HepG2 (cell line): Measurements from ENCODE around the gene SRF. TPM values are rescaled to one million over a fixed set of nuclear protein-coding genes. Genes with fewer than 3 reads are reported as not detected.

Experiments used
- ARNT2 ChIP-seq: sonication (generic); formaldehyde crosslinking; IDR thresholded peaks from 2 replicates; pipeline ENCODE4 v1.8.0; 2022; ENCODE audit warnings: mild to moderate bottlenecking, low read depth, missing genetic modification reagents, moderate library complexity
- CCDC6 ChIP-seq: sonication (generic); formaldehyde crosslinking; IDR thresholded peaks from 2 replicates; pipeline ENCODE4 v1.8.1; 2022; ENCODE audit warnings: mild to moderate bottlenecking, missing genetic modification reagents, moderate library complexity
- ELF3 ChIP-seq: IDR thresholded peaks from 2 replicates; pipeline ENCODE4 v1.6.1; 2016; ENCODE audit warnings: missing genetic modification reagents, missing compliant biosample characterization
- FOXJ3 ChIP-seq: sonication (generic); formaldehyde crosslinking; IDR thresholded peaks from 2 replicates; pipeline ENCODE4 v1.4.0; 2020; ENCODE audit warnings: missing genetic modification reagents, mild to moderate bottlenecking, borderline replicate concordance
- GTF2F1 ChIP-seq: fragments of 150-350 bp; IDR thresholded peaks from 2 replicates; pipeline ENCODE4 v1.6.1; 2014; ENCODE audit warnings: low read length
- HOXD1 ChIP-seq: sonication (generic); formaldehyde crosslinking; IDR thresholded peaks from 2 replicates; pipeline ENCODE4 v1.5.0; 2020; ENCODE audit warnings: missing genetic modification reagents
- PLSCR1 ChIP-seq: sonication (generic); formaldehyde crosslinking; IDR thresholded peaks from 2 replicates; pipeline ENCODE4 v1.5.0; 2020; ENCODE audit warnings: missing genetic modification reagents, mild to moderate bottlenecking, borderline replicate concordance
- RFX3 ChIP-seq: IDR thresholded peaks from 2 replicates; pipeline ENCODE4 v1.6.1; 2016; ENCODE audit warnings: missing biosample characterization, missing genetic modification reagents
- SSRP1 ChIP-seq: IDR thresholded peaks from 2 replicates; pipeline ENCODE4 v1.6.1; 2016; ENCODE audit warnings: control low read depth
- TFAP4 ChIP-seq: sonication (generic); IDR thresholded peaks from 2 replicates; pipeline ENCODE4 v1.6.1; 2016; ENCODE audit warnings: low read depth, borderline replicate concordance
- ZFP1 ChIP-seq: IDR thresholded peaks from 2 replicates; pipeline ENCODE4 v1.6.1; 2016
- ZNF275 ChIP-seq: sonication (generic); formaldehyde crosslinking; IDR thresholded peaks from 2 replicates; pipeline ENCODE4 v1.8.0; 2022; ENCODE audit warnings: missing genetic modification reagents, mild to moderate bottlenecking, inconsistent platforms, borderline replicate concordance
- ZNF282 ChIP-seq: fragments of 450-650 bp; IDR thresholded peaks from 2 replicates; pipeline ENCODE4 v1.6.1; 2018; ENCODE audit not compliant: partially characterized antibody
- ZNF563 ChIP-seq: sonication (generic); formaldehyde crosslinking; IDR thresholded peaks from 2 replicates; pipeline ENCODE4 v1.8.0; 2022; ENCODE audit warnings: mild to moderate bottlenecking, moderate library complexity, missing genetic modification reagents
- ZNF607 ChIP-seq: sonication (generic); formaldehyde crosslinking; IDR thresholded peaks from 2 replicates; pipeline ENCODE4 v1.5.1; 2020; ENCODE audit warnings: missing genetic modification reagents, mild to moderate bottlenecking, borderline replicate concordance
- ZNF75D ChIP-seq: sonication (generic); formaldehyde crosslinking; IDR thresholded peaks from 2 replicates; pipeline ENCODE4 v1.8.1; 2023; ENCODE audit warnings: missing genetic modification reagents, mild to moderate bottlenecking, borderline replicate concordance
- ZXDC ChIP-seq: sonication (generic); formaldehyde crosslinking; IDR thresholded peaks from 2 replicates; pipeline ENCODE4 v1.5.0; 2020; ENCODE audit warnings: mild to moderate bottlenecking, missing genetic modification reagents
- polyA plus RNA-seq, 8 experiments: library from polyadenylated mRNA; depleted of rRNA in 3 of 8; stranded (reverse) in 7 of 8; unstranded in 1 of 8; fragments of >200 nt; fragmentation: Illumina TruSeq in 4 of 8; extraction: Trizol in 4 of 8; gene quantifications; 2 replicates each; pipeline versions ENCODE4 v1.2.1 to v1.2.3, GENCODE V29; 2011 to 2016; ENCODE audit warnings: low read depth in 4 of 8, missing spikeins in 1 of 8, mixed read lengths in 1 of 8; ENCODE audit not compliant: insufficient read depth in 1 of 8
- total RNA-seq, 5 experiments: library from RNA; depleted of rRNA; stranded (reverse); fragments of >200 nt; fragmentation: Illumina TruSeq; extraction: Trizol; gene quantifications; 2 replicates each; pipeline ENCODE4 v1.2.3, GENCODE V29; 2016; ENCODE audit warnings: low read depth in 1 of 5
- TF ChIP-seq, protein P1 (sequence below): IDR thresholded peaks from 2 replicates; pipeline ENCODE4 v1.6.1; 2016

Gene SRF
- total and polyA plus RNA-seq, 2 of the 13 experiments (the other 11 are each of a cell fraction or from before 2014, with no cell fraction given) = 25.5 to 44.1 TPM

DNA sequence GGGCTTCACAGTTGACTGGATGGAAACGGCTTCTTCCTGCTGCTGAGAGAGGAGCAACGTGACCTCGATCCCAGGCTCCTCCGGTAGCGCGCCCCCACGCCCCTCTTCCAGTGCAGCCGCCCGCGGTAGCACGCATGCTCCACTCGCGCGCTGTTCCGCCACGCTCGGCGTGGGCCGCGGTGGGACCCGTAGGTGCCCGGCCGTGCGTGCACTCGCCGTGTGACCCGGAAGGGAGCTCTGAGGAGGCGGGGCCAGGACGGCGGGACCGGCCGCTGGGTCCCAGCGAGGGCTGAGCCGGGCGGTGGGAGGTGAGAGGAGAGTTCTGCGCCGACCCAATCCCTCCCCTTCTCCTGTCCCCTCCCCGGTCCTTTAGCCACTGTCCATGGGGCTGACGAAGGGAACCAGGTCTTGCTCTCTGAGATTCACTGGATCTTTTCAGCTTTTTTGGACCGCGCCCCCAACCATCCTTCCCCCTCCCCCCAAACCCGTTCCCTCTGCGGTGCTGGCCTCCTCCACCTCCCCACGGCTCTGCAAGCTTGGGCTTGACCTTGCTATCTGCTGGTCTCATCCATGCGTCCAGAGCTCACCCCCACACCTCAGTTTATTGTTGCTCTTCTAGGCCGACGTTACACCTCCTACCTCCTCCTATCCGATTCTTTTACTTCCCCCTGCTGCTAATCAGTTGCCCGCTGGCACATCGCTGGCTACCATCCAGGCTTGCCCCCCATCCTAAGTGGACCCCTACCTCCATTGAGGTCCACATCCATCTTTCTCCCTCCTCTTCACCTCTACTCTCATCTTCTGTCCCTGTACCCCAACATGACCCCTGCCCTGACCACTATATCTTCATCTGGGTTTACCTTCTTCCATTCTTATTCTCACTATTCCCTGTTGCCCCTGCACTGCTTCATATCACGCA, 11.1 kb downstream of the SRF start, which contains the start of gene CUL9 (continued):
- peak; percentile 99 for TF ChIP-seq ZNF275 (CRISPR knock-in tag)
- TF ChIP-seq ZFP1 = 0 out of 2 replicates have a peak, but pooled peaks have one; percentile 71
- peak; percentile 90; the same call in 1 of the 2 replicates for TF ChIP-seq ELF3 (CRISPR knock-in tag)
- TF ChIP-seq CCDC6 (CRISPR knock-in tag) = no peak; the same call in 1 of the 2 replicates
- no peak for TF ChIP-seq FOXJ3 (CRISPR knock-in tag)
- no peak for TF ChIP-seq ZNF75D (CRISPR knock-in tag)
- no peak; the same call in 1 of the 2 replicates for TF ChIP-seq TFAP4
- TF ChIP-seq, protein P1, sequence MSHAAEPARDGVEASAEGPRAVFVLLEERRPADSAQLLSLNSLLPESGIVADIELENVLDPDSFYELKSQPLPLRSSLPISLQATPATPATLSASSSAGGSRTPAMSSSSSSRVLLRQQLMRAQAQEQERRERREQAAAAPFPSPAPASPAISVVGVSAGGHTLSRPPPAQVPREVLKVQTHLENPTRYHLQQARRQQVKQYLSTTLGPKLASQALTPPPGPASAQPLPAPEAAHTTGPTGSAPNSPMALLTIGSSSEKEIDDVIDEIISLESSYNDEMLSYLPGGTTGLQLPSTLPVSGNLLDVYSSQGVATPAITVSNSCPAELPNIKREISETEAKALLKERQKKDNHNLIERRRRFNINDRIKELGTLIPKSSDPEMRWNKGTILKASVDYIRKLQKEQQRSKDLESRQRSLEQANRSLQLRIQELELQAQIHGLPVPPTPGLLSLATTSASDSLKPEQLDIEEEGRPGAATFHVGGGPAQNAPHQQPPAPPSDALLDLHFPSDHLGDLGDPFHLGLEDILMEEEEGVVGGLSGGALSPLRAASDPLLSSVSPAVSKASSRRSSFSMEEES (CRISPR knock-in tag) = peak; percentile 94
- TF ChIP-seq RFX3 (CRISPR knock-in tag) = no peak; the same call in 1 of the 2 replicates
- peak; percentile 94 for TF ChIP-seq ARNT2 (CRISPR knock-in tag)
- TF ChIP-seq ZNF282 = no peak
- no peak for TF ChIP-seq ZNF563 (CRISPR knock-in tag)
- TF ChIP-seq GTF2F1 = no peak
- TF ChIP-seq SSRP1 (CRISPR knock-in tag) = no peak
- TF ChIP-seq PLSCR1 (CRISPR knock-in tag) = no peak
- TF ChIP-seq ZNF607 (CRISPR knock-in tag) = peak; percentile 82
- peak; percentile 68; the same call in 1 of the 2 replicates for TF ChIP-seq HOXD1
- peak; percentile 94 for TF ChIP-seq ZXDC
